GM12892 (cell line): ENCODE results near the gene MAN2B1.

Experiments used
- POLR2A ChIP-seq: IDR thresholded peaks from 2 replicates; pipeline ENCODE4 v1.6.1; 2011; ENCODE audit warnings: low read depth, low read length, control low read depth
- POLR2AphosphoS5 ChIP-seq: IDR thresholded peaks from 2 replicates; pipeline ENCODE4 v1.6.1; 2011; ENCODE audit warnings: low read depth, low read length, control low read depth
- TAF1 ChIP-seq: IDR thresholded peaks from 2 replicates; pipeline ENCODE4 v1.6.1; 2011; ENCODE audit warnings: low read depth, mild to moderate bottlenecking, control low read depth, low read length, borderline replicate concordance

DNA sequence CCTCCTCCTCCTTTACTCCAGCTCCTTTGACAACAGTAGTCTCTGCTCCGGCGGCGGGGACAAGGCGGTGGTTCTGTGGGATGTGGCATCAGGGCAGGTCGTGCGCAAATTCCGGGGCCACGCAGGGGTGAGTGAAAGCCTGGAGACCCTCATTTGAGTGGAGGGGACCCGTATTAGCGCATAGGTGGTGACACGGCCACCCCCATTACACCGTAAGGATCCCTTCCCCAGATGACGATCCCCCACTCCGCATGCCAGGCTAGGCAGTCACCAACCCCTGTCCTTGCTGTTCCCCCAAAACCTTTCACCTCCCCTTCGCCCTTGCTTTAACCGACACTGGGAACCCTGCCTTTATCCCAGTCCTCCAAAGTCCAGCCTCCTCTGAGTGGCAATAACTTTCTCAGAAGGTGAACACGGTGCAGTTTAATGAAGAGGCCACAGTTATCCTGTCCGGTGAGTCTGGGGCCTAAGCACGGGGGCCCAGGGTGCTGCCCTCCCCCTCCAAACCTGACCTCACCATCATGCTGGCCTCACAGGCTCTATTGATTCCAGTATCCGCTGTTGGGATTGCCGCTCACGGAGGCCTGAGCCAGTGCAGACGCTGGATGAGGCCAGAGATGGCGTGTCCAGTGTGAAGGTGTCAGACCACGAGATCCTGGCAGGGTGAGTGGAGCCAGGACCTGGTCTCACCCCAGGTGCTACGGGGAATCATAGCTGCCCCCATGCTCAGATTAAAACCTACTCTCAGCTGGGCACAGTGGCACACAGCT lies 3.8 kb upstream of the MAN2B1 start:
- TF ChIP-seq POLR2A (no peak; the same call in 1 of the 2 replicates), POLR2AphosphoS5 (peak; percentile 60; the same call in 1 of the 2 replicates), TAF1 (no peak)
